Measurements from ENCODE around the gene FAAP20. TPM values are rescaled to one million over a fixed set of nuclear protein-coding genes. Genes with fewer than 3 reads are reported as not detected.

Gene FAAP20
- total and polyA plus RNA-seq, 4 donors, result 5.6 to 31.5 (median 15.7) TPM

DNA sequence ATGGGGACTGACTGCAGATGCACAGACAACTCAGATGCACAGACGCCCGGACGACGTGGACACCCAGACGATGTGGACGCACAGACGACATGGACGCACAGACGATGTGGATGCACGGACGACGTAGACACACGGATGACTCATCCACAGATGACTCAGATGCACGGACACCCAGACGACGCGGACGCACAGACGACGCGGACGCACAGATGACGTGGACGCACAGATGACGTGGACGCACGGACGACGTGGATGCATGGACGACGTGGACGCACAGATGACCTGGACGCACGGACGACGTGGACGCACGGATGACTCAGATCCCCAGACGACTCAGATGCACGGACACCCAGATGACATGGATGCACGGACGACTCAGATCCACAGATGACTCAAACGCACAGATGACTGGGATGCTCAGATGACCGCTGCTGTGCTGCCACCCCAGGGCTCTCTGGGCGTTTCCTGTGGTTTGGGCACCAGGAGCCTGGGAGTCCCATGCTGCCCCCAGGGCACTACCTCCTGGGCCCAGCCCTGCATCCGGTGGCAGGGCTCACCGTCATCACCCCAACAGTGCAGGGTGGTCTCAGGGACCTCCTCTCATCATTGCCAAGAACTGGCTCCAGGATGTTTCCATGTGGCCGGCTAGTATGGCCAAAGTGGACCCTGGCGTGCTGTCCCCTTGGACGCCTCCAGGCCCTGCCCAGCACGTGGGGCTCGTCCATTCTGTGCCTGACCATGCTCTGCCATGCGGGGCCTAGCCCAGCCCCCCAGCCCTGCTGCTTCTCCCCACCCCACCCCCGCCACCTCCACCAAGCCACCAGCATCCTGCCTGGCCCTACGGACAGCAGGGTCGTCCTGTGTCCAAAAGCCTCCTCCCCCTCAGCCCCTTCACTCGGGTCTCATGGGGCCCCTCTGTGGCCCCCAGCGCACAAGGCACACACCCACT, 14.0 kb downstream of the FAAP20 start:
- 93% methylated on average over 58 of the region's 58 CpGs for WGBS
- Histone ChIP-seq H3K4me1 (ENCODE audit: control insufficient read depth in 4 of 4, insufficient read depth in 4 of 4, low read length in 3 of 4) (no peaks in the 10 kb centered on the region), H3K9me3 (ENCODE audit: control insufficient read depth in 4 of 4, low read length in 3 of 4) (no peaks in the 10 kb centered on the region), H3K9ac (ENCODE audit: low read depth in 1 of 2, low read length in 2 of 2) (no peak overlapping the region), H3K27ac (ENCODE audit: low read depth in 1 of 2, low read length in 2 of 2) (no peak overlapping the region), H3K36me3 (ENCODE audit: control insufficient read depth in 4 of 4, insufficient read depth in 3 of 4, low read depth in 1 of 4, low read length in 3 of 4) (peaks cover 0 to 18% (median 6%) of the 10 kb centered on the region in 4 donors), H3K27me3 (ENCODE audit: control insufficient read depth in 4 of 4, insufficient read depth in 4 of 4, low read length in 3 of 4) (no peaks in the 10 kb centered on the region), H3K4me3 (ENCODE audit: low read depth in 1 of 3, low read length in 3 of 3) (no peak overlapping the region)
- no peak for TF ChIP-seq ATF3 (IDR thresholded peaks at IDR 0.05)
- TF ChIP-seq TAF1 (conservative IDR thresholded peaks at IDR 0.05), result no peak
- no peak for DNase-seq (ENCODE audit: low spot score)

GRCh38 chr1:2179283-2180013, 15.1 kb downstream of the FAAP20 start:
- DNase-seq (ENCODE audit: low spot score), result no peak
- H3K36me3 ChIP-seq (ENCODE audit: control insufficient read depth in 4 of 4, insufficient read depth in 3 of 4, low read depth in 1 of 4, low read length in 3 of 4), result peaks cover 0 to 13% (median 5%) of the 10 kb centered on the region in 4 donors
- no peak for TF ChIP-seq YY1 (IDR thresholded peaks at IDR 0.05)
- TF ChIP-seq NR2F2 (IDR thresholded peaks at IDR 0.05), result no peak
- no peak for TF ChIP-seq HNF4G (IDR thresholded peaks at IDR 0.05)
- TF ChIP-seq EGR1 (IDR thresholded peaks at IDR 0.05; ENCODE audit: low read depth in 2 of 2), result no peak
- no peak for TF ChIP-seq FOXA2 (IDR thresholded peaks at IDR 0.05)
- TF ChIP-seq REST (IDR thresholded peaks at IDR 0.05), result no peak
- TF ChIP-seq, protein P1, sequence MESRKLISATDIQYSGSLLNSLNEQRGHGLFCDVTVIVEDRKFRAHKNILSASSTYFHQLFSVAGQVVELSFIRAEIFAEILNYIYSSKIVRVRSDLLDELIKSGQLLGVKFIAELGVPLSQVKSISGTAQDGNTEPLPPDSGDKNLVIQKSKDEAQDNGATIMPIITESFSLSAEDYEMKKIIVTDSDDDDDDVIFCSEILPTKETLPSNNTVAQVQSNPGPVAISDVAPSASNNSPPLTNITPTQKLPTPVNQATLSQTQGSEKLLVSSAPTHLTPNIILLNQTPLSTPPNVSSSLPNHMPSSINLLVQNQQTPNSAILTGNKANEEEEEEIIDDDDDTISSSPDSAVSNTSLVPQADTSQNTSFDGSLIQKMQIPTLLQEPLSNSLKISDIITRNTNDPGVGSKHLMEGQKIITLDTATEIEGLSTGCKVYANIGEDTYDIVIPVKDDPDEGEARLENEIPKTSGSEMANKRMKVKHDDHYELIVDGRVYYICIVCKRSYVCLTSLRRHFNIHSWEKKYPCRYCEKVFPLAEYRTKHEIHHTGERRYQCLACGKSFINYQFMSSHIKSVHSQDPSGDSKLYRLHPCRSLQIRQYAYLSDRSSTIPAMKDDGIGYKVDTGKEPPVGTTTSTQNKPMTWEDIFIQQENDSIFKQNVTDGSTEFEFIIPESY (IDR thresholded peaks at IDR 0.05), result no peak
- TF ChIP-seq RXRA (IDR thresholded peaks at IDR 0.05), result no peak
- TF ChIP-seq SP1 (IDR thresholded peaks at IDR 0.05), result no peak
- no peak for TF ChIP-seq ATF3 (IDR thresholded peaks at IDR 0.05)
- TF ChIP-seq, protein P2, sequence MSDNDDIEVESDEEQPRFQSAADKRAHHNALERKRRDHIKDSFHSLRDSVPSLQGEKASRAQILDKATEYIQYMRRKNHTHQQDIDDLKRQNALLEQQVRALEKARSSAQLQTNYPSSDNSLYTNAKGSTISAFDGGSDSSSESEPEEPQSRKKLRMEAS (IDR thresholded peaks at IDR 0.05), result no peak
- no peak for TF ChIP-seq JUND (IDR thresholded peaks at IDR 0.05)
- no peak for TF ChIP-seq TAF1 (conservative IDR thresholded peaks at IDR 0.05)
- TF ChIP-seq CTCF (IDR thresholded peaks at IDR 0.05; ENCODE audit: low read depth, low read length, missing input control), result no peak
- TF ChIP-seq RAD21 (IDR thresholded peaks at IDR 0.05), result no peak
- no peak for TF ChIP-seq HNF4A (conservative IDR thresholded peaks at IDR 0.05)
- TF ChIP-seq FOXA1 (IDR thresholded peaks at IDR 0.05), result no peak
- no peak for TF ChIP-seq GABPA (IDR thresholded peaks at IDR 0.05 in 1 of 2, conservative IDR thresholded peaks at IDR 0.05 in 1 of 2)

More at GRCh38 chr1:2179283-2180013, 15.1 kb downstream of the FAAP20 start:
- no peak overlapping the region for H3K9ac ChIP-seq (ENCODE audit: low read depth in 1 of 2, low read length in 2 of 2)
- no peaks in the 10 kb centered on the region for H3K4me1 ChIP-seq (ENCODE audit: control insufficient read depth in 4 of 4, insufficient read depth in 4 of 4, low read length in 3 of 4)
- H3K27ac ChIP-seq (ENCODE audit: low read depth in 1 of 2, low read length in 2 of 2), result no peak overlapping the region
- no peaks in the 10 kb centered on the region for H3K27me3 ChIP-seq (ENCODE audit: control insufficient read depth in 4 of 4, insufficient read depth in 4 of 4, low read length in 3 of 4)
- no peaks in the 10 kb centered on the region for H3K9me3 ChIP-seq (ENCODE audit: control insufficient read depth in 4 of 4, low read length in 3 of 4)
- H3K4me3 ChIP-seq (ENCODE audit: low read depth in 1 of 3, low read length in 3 of 3), result no peak overlapping the region
- 88% methylated on average over 28 of the region's 28 CpGs for WGBS
